ENCODE data around the gene ERI2.

Gene ERI2

DNA sequence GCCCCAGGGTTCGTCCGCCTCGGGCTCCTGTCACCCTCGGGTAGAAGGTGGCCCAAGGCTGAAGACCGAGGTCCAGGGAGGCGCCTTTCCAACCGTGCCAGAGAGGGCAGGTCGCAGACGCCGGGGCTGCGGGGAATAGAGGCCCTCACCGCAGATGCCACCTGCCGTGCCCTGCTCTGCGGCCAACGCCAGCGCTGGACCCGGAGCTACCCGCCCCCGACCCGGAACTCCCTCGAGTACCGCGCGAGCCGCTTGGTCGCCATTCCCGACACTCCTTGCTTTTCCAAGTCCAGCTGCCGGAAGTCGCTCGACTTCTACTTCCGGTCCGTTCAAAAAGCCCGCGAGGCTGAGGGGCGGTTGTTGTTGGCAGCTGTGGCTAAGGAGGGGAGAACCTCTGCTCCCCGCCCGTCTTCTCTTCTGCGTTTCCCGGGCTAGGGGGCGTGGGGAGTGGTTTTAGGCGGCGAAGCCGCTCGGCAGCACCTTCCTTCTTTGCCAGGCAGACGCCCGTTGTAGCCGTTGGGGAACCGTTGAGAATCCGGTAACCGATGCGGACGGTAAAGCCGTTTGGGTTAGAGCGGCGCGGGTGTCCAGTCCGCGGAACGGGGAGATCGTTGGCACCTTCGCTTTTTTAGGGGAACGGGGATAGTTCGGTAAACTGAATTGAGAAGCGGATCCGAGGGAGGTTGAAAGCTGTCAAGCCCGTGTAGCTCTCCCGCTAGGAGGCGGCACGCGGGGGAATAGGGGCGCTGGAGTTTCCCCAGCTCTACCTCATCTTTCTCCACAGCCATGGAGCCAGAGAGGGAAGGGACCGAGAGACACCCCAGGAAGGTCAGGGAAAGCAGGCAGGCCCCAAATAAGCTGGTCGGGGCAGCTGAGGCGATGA is at the start of gene ERI2, which contains the start of gene REXO5:
ERI2 (minus strand) TSS at position 305 of the 883 bp plus-strand sequence; CDS start at position 263, 42 bp downstream.
REXO5 (plus strand) TSS at position 360 of the 883 bp plus-strand sequence; CDS start at position 787, 427 bp downstream.
- DNase-seq, result peak; percentile 94 to 96

DNA sequence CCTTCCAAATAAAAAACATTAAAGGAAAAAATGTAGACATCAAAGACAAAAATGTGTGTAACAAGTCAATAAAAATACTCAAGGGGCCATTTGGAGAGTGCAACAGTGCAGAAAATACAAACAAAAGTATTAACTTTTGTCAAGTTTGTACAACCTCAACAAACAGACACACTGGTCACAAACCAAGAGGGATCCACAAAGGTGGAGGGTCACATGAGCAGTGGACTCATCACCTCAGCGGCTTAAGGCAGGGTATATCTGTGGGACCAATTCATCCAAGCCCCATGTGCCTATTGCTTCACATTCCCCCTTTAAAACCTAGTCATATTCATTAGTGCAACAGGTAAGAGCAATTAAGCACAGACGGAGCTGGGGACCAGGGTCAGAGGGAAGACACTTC is 48.7 kb upstream of the ERI2 start:
- no peak for DNase-seq

- DNase-seq, result no peak
Measured at GRCh38 chr16:20853981-20854620, 47.8 kb upstream of the ERI2 start.

GRCh38 chr16:20853143-20853542 is 46.9 kb upstream of the ERI2 start:
- no peak for DNase-seq

- no peak for DNase-seq
Measured at GRCh38 chr16:20851601-20852000, 45.3 kb upstream of the ERI2 start.

DNA sequence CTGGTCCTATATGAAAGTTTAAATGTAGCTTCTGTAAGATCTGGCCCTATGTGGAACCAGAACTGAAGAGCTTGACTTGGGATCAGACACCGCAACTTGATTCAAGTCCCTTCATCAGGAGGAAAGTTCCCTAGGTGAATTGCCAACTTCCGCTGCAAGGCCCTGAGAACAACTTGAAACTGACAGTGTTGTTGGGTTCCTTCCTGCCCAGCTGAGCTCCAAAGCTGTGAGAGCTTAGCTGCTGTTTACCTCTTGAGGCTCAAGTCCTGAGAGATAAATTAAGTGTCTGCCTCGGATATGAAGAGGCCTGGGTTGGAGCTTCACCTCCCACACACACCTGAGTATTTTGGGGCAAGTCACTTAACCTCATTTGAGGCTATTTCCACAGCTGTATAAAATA is 44.7 kb upstream of the ERI2 start:
- no peak for DNase-seq

GRCh38 chr16:20849589-20850390 is 43.5 kb upstream of the ERI2 start:
- DNase-seq, result peak; percentile 30 to 41

DNA sequence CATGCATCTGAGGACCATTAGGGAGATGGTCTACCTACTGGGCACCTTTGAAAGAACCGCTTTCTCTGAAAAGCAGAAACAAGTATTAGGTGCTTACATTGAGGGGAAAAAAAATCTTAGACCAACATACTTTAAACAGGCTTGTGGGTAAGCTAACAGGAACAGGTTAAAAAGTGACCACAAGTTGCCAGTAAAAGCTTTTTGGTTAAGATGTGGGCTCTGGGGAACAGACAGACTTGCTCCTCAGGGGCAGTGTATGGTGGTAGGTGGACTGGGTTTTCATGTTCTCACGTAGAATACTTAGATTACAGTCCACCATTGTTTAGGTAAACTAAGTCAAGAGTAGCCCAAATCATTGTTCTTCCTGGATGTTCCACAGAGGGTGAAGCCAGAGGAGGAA is 41.3 kb upstream of the ERI2 start:
- no peak for DNase-seq

- no peak for DNase-seq
Measured at GRCh38 chr16:20846551-20846950, 40.3 kb upstream of the ERI2 start.

- no peak for DNase-seq
Measured at GRCh38 chr16:20846030-20846429, 39.8 kb upstream of the ERI2 start.

- DNase-seq, result no peak
Measured at GRCh38 chr16:20844588-20844987, 38.3 kb upstream of the ERI2 start.

- no peak for DNase-seq
Measured at GRCh38 chr16:20844054-20844453, 37.8 kb upstream of the ERI2 start.

- DNase-seq, result no peak
Measured at GRCh38 chr16:20839504-20839903, 33.2 kb upstream of the ERI2 start.

GRCh38 chr16:20838240-20838639 is 32.0 kb upstream of the ERI2 start:
- no peak for DNase-seq

GRCh38 chr16:20833086-20833485 is 26.8 kb upstream of the ERI2 start:
- DNase-seq, result no peak

- no peak for DNase-seq
Measured at GRCh38 chr16:20830372-20830771, 24.1 kb upstream of the ERI2 start.

GRCh38 chr16:20829536-20829935 is 23.3 kb upstream of the ERI2 start:
- no peak for DNase-seq

DNA sequence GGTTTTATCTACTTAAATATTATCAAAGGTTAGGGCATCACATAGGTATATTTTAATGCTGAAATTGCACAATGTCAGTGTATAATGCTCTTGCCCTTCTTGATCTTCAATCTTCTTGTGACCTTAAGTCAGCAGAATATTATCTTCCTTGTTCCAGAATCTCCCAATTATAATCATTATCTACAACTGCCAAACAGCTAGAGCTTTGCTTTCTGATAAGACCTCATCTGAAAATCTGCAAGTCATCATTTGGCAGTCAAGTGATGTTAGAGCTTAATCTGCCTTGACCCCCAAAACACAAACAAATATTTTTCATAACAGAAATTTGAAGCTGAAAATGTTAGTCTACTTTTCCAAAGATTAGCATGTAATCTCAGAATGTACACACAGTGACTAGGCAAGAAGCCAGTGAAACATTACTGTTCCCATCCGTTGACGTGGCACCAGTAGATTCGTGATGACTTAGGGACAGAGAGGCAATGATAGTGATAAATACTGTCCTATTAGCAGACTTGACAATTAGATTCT is 19.8 kb upstream of the ERI2 start:
- no peak for DNase-seq

DNA sequence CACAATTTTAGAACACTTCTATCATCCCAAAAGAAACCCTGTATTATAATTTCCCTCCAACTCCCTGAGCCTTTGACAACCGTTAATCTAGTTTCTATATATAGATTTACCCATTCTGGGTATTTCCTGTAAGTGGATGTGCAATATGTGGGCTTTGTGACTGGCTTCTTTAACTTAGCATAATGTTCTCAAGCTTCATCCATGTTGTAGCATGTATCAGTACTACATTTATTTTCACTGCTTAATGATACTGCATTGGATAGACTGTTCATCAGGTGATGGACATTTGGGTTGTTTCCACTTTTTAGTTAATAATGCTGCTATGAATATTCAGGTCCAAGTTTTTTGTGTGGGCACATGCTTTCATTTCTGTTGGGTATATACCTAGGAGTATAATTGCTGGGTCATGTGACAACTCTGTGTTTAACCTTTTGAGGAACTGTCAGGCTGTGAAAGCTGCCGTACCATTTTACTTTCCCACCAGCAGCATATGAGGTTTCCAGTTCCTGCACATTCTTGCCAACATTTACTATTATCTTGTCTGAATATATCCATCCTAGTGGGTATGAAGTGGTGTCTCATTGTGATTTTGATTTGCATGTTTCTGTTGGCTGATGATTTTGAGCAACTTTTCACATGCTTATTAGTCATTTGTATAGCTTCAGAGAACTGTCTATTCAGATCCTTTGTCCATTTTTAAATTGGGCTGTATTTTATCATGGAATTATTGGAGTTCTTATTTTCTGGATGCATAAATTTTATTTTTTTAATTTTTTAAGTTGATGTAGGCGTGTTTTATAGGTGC is 16.5 kb upstream of the ERI2 start:
- DNase-seq, result no peak

DNA sequence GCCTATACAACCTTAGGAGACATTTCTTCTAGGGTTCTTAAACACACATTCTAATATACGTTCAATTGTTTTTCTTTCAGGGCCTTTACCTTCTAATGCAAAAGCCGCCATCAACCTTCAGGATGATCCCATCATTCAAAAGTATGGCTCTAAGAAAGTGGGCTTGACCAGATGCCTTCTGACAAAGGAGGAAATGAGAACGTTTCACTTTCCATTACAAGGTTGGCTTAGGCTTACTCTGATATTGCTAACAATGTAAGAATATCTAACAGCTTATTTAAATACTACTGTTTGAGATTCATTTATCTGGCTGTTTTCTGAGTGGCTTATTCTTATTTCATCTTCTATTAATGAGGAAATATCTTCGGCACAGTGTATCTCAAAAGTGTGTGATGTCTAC is 15.4 kb upstream of the ERI2 start:
- no peak for DNase-seq

DNA sequence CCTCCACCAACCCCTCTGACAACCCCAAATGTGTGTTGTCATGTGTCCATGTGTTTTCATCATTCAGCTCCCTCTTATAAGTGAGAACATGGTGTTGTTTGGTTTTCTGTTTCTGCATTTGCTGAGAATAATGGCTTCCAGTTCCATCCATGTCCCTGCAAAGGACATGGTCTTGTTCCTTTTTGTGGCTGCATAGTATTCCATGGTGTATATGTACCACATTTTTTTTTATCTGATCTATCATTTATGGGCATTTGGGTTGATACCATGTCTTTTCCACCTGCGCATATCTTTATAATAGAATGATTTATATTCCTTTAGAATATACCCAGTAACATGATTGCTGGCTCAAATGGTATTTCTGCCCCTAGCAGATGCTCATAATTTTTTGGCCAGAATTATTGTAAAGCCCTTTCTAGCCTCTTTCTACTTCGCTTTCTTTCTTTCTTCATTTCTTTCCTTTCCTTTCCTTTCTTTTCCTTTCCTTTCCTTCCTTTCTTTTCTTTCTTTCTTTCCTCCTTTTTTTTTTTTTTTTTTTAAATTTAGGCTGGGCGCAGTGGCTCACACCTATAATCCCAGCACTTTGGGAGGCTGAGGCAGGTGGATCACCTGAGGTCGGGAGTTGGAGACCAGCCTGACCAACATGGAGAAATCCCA is 12.8 kb upstream of the ERI2 start:
- no peak for DNase-seq

GRCh38 chr16:20814784-20815183 is 8.5 kb upstream of the ERI2 start:
- no peak for DNase-seq
